Common myeloid progenitor, CD34-positive (primary cell): ENCODE results near the gene CRB3.

ENCODE experiments used
- CTCF ChIA-PET: fragments of 350-600 bp; sonication (Branson Sonifier 250); formaldehyde crosslinking; loops from one replicate; lab custom pipeline; 2021; ENCODE audit warnings: antibody characterized with exemption; lab: Charles Lee
- POLR2A ChIA-PET: fragments of 350-600 bp; sonication (Branson Sonifier 250); formaldehyde crosslinking; loops from one replicate; lab custom pipeline; 2021; ENCODE audit warnings: antibody characterized with exemption; lab: Charles Lee
- DNase-seq, 3 donors: peaks; one replicate each; pipeline versions ENCODE4 v3.0.0 to v3.0.0-alpha.2; 2013
- H3K27ac ChIP-seq, 2 experiments: 1 replicate in 1 of 2; 2 replicates in 1 of 2; pipeline ENCODE4 v1.7.0; 2013; ENCODE audit warnings: inconsistent platforms in 2 of 2, low read length in 2 of 2, mild to moderate bottlenecking in 2 of 2, low read depth in 1 of 2, moderate library complexity in 1 of 2; ENCODE audit not compliant: severe bottlenecking in 2 of 2, insufficient read depth in 1 of 2, poor library complexity in 1 of 2
- H3K27me3 ChIP-seq, 5 experiments: replicated peaks in 2 of 5; 1 replicate in 3 of 5; 2 replicates in 2 of 5; pipeline versions ENCODE4 v1.6.1 to v1.7.0; 2013; ENCODE audit warnings: low read length in 4 of 5, mild to moderate bottlenecking in 2 of 5, moderate library complexity in 2 of 5, inconsistent platforms in 1 of 5; ENCODE audit not compliant: insufficient read depth in 5 of 5, control insufficient read depth in 4 of 5
- H3K36me3 ChIP-seq, 4 experiments: 1 replicate in 2 of 4; 2 replicates in 2 of 4; pipeline versions ENCODE4 v1.6.1 to v1.7.0; 2013; ENCODE audit warnings: low read length in 3 of 4, control low read depth in 1 of 4, mild to moderate bottlenecking in 1 of 4; ENCODE audit not compliant: control insufficient read depth in 4 of 4, insufficient read depth in 4 of 4
- H3K4me1 ChIP-seq, 4 experiments: 1 replicate in 3 of 4; 2 replicates in 1 of 4; pipeline versions ENCODE4 v1.6.1 to v1.7.1; 2013; ENCODE audit warnings: low read length in 3 of 4, mild to moderate bottlenecking in 3 of 4, control low read depth in 1 of 4, inconsistent platforms in 1 of 4, moderate library complexity in 1 of 4; ENCODE audit not compliant: control insufficient read depth in 4 of 4, insufficient read depth in 4 of 4; ENCODE audit errors: control extremely low read depth in 1 of 4
- H3K4me3 ChIP-seq, 7 experiments: 1 replicate in 4 of 7; 2 replicates in 3 of 7; pipeline versions ENCODE4 v1.5.1 to v1.7.0; 2013; ENCODE audit warnings: mild to moderate bottlenecking in 7 of 7, low read length in 6 of 7, moderate library complexity in 6 of 7, inconsistent platforms in 2 of 7, low read depth in 2 of 7, control low read depth in 1 of 7; ENCODE audit not compliant: insufficient read depth in 4 of 7, control insufficient read depth in 1 of 7; ENCODE audit errors: extremely low read depth in 1 of 7
- H3K9me3 ChIP-seq, 5 experiments: 1 replicate in 4 of 5; 2 replicates in 1 of 5; pipeline versions ENCODE4 v1.6.1 to v1.7.1; 2013; ENCODE audit warnings: low read length in 4 of 5, mild to moderate bottlenecking in 2 of 5, inconsistent platforms in 1 of 5, low read depth in 1 of 5, moderate library complexity in 1 of 5; ENCODE audit not compliant: control insufficient read depth in 4 of 5, insufficient read depth in 2 of 5; ENCODE audit errors: control extremely low read depth in 1 of 5
- WGBS: methylation state at CpG from one replicate; pipeline ENCODE4 v1.1.5; 2013; ENCODE audit not compliant: insufficient coverage; 5-methylcytosine and 5-hydroxymethylcytosine counted together

CRB3 gene

DNA sequence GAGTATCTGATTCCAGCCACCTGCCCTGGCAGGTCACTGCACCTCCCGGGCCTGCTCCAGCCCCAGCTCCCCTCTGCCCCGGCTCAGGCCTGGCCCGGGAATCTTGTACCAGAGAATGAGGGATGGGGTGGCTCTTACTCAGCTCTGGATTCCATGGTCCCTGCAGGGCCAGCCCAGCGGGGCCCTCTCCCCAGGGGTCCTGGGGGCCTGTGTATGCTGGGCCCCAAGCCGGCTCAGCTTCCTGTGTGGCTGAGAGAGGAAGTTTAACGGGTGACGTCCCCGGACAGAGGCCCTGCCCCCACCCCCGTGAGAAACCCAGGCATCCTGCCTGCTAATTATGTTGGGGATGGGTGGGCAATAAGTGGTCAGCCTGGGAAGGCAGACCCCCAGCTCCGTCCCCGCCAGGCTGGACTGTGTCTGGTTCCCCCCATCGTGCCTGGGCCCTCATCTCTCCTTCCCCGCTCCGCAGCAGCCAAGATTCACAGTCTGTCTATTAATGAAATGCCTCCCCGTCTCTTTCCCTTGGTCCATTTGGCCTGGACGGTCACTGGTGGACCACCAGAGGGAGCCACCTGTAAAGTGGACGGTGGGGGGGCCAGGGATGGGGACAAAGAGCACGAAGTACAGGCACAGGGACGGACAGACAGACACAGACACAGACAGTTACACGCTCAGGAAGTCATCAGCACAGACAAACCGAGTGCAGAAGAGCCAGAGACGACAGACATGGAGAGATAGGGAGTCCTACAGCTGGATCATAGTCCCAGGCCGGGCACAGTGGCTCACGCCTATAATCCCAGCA, 17.7 kb downstream of the CRB3 start, which contains the start of gene DENND1C:
DENND1C (minus strand) TSS at position 247 of the 802 bp plus-strand sequence; CDS start at position 155, 92 bp downstream.
- Histone ChIP-seq H3K4me1 (peaks cover 0 to 20% (median 18%) of the 10 kb centered on the region in 4 experiments), H3K36me3 (peaks cover 0 to 8% (median 2%) of the 10 kb centered on the region in 4 experiments), H3K27me3 (no peaks in the 10 kb centered on the region), H3K9me3 (no peaks in the 10 kb centered on the region), H3K27ac (peak within 1 kb of the TSS; percentile 72 to 86), H3K4me3 (peak within 1 kb of the TSS; percentile 22 to 83 (median 68))
- peak; percentile 49 to 79 (median 72) for DNase-seq
- ChIA-PET POLR2A (interaction anchor here (0.8 kb wide), 1 partner anchor 359 kb away, joined by 4 read pairs; no protein-coding TSS in a partner anchor), CTCF (interaction anchor here (0.6 to 3.6 kb wide), 15 partner anchors 9 to 382 kb away, joined by 3 to 18 read pairs (median 4); partner anchors contain the start of gene TUBB4A)
- 14% methylated on average over 19 of the region's 24 CpGs for WGBS

DNA sequence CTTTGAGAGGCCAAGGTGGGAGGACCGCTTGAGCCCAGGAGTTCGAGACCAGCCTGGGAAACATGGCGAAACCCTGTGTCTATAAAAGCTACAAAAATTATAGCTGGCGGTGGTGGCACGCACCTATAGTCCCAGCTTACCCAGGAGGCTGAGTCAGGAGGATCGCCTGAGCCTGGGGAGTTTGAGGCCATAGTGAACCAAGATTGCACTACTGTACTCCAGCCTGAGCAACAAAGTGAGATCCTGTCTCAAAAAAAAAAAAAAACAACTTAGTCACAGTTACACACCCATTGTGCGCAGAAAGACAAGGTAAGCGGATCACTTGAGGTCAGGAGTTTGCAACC, 18.2 kb downstream of the CRB3 start:
- no peaks in the 10 kb centered on the region for H3K9me3 ChIP-seq
- 98% methylated on average over 7 of the region's 8 CpGs for WGBS
- H3K36me3 ChIP-seq: peaks cover 0 to 3% (median 0%) of the 10 kb centered on the region in 4 experiments
- H3K4me3 ChIP-seq: peak overlapping the region in 2 of 7 experiments; percentile 71 to 80
- H3K27ac ChIP-seq: peak overlapping the region in 1 of 2 experiments; percentile 86
- no peak for DNase-seq
- ChIA-PET CTCF (interaction anchor here (0.9 to 3.6 kb wide), 7 partner anchors 9 to 60 kb away, joined by 3 to 18 read pairs (median 5); partner anchors contain the start of gene TUBB4A), POLR2A (no interaction called here)
- no peaks in the 10 kb centered on the region for H3K27me3 ChIP-seq
- peaks cover 0 to 20% (median 18%) of the 10 kb centered on the region in 4 experiments for H3K4me1 ChIP-seq

DNA sequence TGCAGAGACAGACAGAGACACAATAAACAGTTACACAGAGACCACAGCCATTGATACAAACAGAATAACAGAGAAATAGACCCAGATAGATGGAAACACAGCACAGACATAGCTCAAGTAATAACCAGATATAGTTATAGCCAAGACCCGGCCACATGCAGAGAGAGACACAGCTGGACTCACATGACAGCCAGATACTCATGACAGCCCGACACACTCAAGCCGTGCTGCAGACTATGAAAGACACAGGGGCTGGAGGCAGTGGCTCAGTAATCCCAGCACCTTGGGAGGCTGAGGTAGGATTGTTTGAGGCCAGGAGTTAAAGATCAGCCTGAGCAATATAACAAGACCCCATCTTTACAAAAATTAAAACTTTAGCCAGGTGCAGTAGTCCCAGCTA, 19.2 kb downstream of the CRB3 start:
- H3K27me3 ChIP-seq: no peaks in the 10 kb centered on the region
- no peak overlapping the region for H3K27ac ChIP-seq
- no CpG with 5 or more reads among the region's 3 CpGs for WGBS
- H3K4me3 ChIP-seq: no peak overlapping the region
- H3K36me3 ChIP-seq: peaks cover 0 to 3% (median 0%) of the 10 kb centered on the region in 4 experiments
- DNase-seq: no peak
- ChIA-PET CTCF (interaction anchor here (1.3 to 3.6 kb wide), 3 partner anchors 9 to 20 kb away, joined by 3 to 18 read pairs (median 4); partner anchors contain the start of gene TUBB4A), POLR2A (no interaction called here)
- no peaks in the 10 kb centered on the region for H3K9me3 ChIP-seq
- peaks cover 0 to 20% (median 18%) of the 10 kb centered on the region in 4 experiments for H3K4me1 ChIP-seq

DNA sequence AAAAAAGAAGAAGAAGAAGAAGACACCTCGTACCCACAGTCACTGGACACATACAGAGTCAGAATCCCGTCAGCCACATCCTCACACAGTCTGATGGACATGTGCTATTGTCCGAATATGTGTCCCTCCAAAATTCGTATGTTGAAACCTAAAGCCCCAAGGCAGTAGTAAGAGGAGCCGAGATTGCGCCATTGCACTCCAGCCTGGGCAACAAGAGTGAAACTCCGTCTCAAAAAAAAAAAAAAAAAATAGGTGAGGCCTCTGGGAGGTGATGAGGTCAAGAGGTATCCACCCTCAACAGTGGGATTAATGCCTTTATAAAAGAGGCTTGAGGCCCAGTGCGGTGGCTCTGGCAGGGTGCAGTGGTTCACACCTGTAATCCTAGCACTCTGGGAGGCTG, 20.2 kb downstream of the CRB3 start:
- DNase-seq: no peak
- peaks cover 0 to 20% (median 18%) of the 10 kb centered on the region in 4 experiments for H3K4me1 ChIP-seq
- CTCF ChIA-PET: no interaction called here
- no peaks in the 10 kb centered on the region for H3K27me3 ChIP-seq
- no peak overlapping the region for H3K27ac ChIP-seq
- H3K9me3 ChIP-seq: no peaks in the 10 kb centered on the region
- WGBS: 97% methylated on average over 6 of the region's 8 CpGs
- POLR2A ChIA-PET: no interaction called here
- H3K36me3 ChIP-seq: no peaks in the 10 kb centered on the region
- no peak overlapping the region for H3K4me3 ChIP-seq

DNA sequence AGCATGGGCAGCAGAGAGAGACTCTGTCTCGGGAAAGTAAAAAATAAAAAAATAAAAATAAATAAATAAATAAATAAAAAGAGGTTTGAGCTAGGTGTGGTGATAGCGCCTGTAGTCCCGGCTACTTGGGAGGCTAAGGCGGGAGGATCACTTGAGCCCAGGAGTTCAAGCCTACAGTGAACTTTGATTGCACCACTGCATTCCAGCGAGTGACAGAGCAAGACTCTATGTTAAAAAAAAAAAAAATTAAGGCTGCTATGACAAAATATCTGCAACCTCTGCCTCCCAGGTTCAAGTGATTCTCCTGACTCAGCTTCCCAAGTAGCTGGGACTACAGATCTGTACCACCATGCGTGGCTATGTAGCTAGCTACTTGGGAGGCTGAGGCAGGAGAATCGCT, 20.8 kb downstream of the CRB3 start:
- WGBS: 96% methylated on average over 5 of the region's 7 CpGs

DNA sequence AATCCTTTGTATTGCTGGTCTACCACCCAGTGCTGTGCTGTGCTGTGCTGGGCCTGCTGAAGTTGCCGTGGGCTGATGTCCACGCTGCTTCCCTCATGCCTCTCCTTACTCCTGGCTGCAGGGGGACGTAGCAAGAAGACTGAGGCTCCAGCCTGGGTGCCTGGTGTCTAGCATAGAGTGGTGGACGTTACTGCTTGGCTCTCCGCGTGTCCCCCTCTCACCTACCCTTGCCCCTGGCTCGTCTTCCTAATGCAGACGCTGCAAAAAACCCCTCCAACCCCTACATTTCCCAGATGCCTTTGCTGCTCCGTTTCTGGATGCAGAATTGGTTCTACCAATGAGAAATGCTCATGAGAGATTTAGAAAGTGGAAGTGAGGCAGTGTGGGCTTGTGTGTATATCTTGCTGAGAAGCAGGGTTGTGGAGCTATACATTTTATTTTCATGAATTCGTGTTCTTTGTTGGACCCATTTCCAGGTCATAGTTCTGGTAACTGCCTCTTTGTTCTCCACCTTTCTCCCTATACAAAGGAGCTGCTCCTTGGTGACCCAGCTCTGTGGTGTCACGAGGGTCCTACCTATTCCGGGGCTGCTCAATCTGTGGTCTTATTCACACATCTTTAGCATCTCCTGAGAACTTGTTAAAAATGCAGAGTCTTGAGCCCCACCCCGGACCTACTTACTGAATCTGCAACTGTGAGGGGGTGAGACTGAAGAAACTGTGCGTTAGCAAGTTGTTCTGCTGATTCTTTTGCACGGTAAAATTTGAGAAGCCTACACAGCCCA, 25.4 kb downstream of the CRB3 start:
- Histone ChIP-seq H3K36me3 (no peaks in the 10 kb centered on the region), H3K9me3 (peaks cover 0 to 9% (median 3%) of the 10 kb centered on the region in 5 experiments), H3K4me1 (no peaks in the 10 kb centered on the region), H3K4me3 (peak overlapping the region in 2 of 7 experiments; percentile 7 to 17), H3K27ac (no peak overlapping the region), H3K27me3 (no peaks in the 10 kb centered on the region)
- WGBS: 72% methylated on average over 7 of the region's 15 CpGs
- no peak for DNase-seq
- ChIA-PET CTCF (no interaction called here), POLR2A (no interaction called here)

More for the DNA sequence above, 20.8 kb downstream of the CRB3 start:
- H3K4me3 ChIP-seq: no peak overlapping the region
- CTCF ChIA-PET: interaction anchor here (0.7 to 1.4 kb wide), 2 partner anchors 18 to 230 kb away, joined by 3 to 4 read pairs; no protein-coding TSS in a partner anchor
- H3K27me3 ChIP-seq: no peaks in the 10 kb centered on the region
- no peaks in the 10 kb centered on the region for H3K36me3 ChIP-seq
- DNase-seq: no peak
- H3K4me1 ChIP-seq: peaks cover 0 to 20% (median 18%) of the 10 kb centered on the region in 4 experiments
- H3K27ac ChIP-seq: no peak overlapping the region
- POLR2A ChIA-PET: no interaction called here
- no peaks in the 10 kb centered on the region for H3K9me3 ChIP-seq
